ENCODE results near the gene DNAAF5.
"Not testable (repeated sequence)": the region's sequence is repeated elsewhere in the genome, so short reads cannot be mapped to it uniquely, and the experiment has no call there.

DNAAF5 gene

GRCh38 chr7:730501-731439 lies 4.3 kb downstream of the DNAAF5 start:
- DNase-seq (ENCODE audit: low spot score) = no peak

GRCh38 chr7:731440-732085 lies 5.1 kb downstream of the DNAAF5 start:
- DNase-seq (ENCODE audit: low spot score) = no peak

GRCh38 chr7:732094-732541 lies 5.6 kb downstream of the DNAAF5 start:
- DNase-seq (ENCODE audit: low spot score) = no peak

GRCh38 chr7:732556-732955 lies 6.1 kb downstream of the DNAAF5 start:
- no peak for DNase-seq (ENCODE audit: low spot score)

GRCh38 chr7:734214-734613 lies 7.7 kb downstream of the DNAAF5 start:
- no peak for DNase-seq (ENCODE audit: low spot score)

GRCh38 chr7:734808-735207 lies 8.3 kb downstream of the DNAAF5 start:
- no peak for DNase-seq (ENCODE audit: low spot score)

GRCh38 chr7:738241-738640 lies 11.7 kb downstream of the DNAAF5 start:
- no peak for DNase-seq (ENCODE audit: low spot score)

- DNase-seq (ENCODE audit: low spot score) = no peak
Observed at GRCh38 chr7:738723-739454, 12.4 kb downstream of the DNAAF5 start.

GRCh38 chr7:739455-739982 lies 13.0 kb downstream of the DNAAF5 start:
- DNase-seq (ENCODE audit: low spot score) = no peak

GRCh38 chr7:739983-740942 lies 13.8 kb downstream of the DNAAF5 start:
- no peak for DNase-seq (ENCODE audit: low spot score)

- DNase-seq (ENCODE audit: low spot score) = no peak
Observed at GRCh38 chr7:741191-741671, 14.7 kb downstream of the DNAAF5 start.

GRCh38 chr7:741850-742249 lies 15.4 kb downstream of the DNAAF5 start:
- DNase-seq (ENCODE audit: low spot score) = no peak

- DNase-seq (ENCODE audit: low spot score) = no peak
Observed at GRCh38 chr7:742791-743190, 16.3 kb downstream of the DNAAF5 start.

- DNase-seq (ENCODE audit: low spot score) = not testable (repeated sequence)
Observed at GRCh38 chr7:743341-744127, 17.0 kb downstream of the DNAAF5 start.

- DNase-seq (ENCODE audit: low spot score) = not testable (repeated sequence)
Observed at GRCh38 chr7:744128-744520, 17.6 kb downstream of the DNAAF5 start.

- no peak for DNase-seq (ENCODE audit: low spot score)
Observed at GRCh38 chr7:744854-745430, 18.4 kb downstream of the DNAAF5 start.

- DNase-seq (ENCODE audit: low spot score) = no peak
Observed at GRCh38 chr7:745431-746154, 19.1 kb downstream of the DNAAF5 start.

GRCh38 chr7:746155-747061 lies 19.9 kb downstream of the DNAAF5 start:
- no peak for DNase-seq (ENCODE audit: low spot score)
